Measurements from ENCODE around the gene MRPS27.

The MRPS27 gene

GRCh38 chr5:72170101-72170500 lies 149.9 kb downstream of the MRPS27 start:
- Histone ChIP-seq H3K36me3 (ENCODE audit: insufficient read depth, insufficient read length, low read length) (peaks cover 45% of the 10 kb centered on the region), H3K9ac (ENCODE audit: insufficient read length, low read depth) (no peak overlapping the region), H3K27me3 (ENCODE audit: insufficient read depth, insufficient read length) (no peaks in the 10 kb centered on the region), H3K9me3 (ENCODE audit: insufficient read depth, low read length) (no peaks in the 10 kb centered on the region), H3K4me3 (ENCODE audit: insufficient read length, low read depth) (no peak overlapping the region), H3K4me1 (ENCODE audit: insufficient read depth, insufficient read length) (no peaks in the 10 kb centered on the region)
- no peak for DNase-seq (ENCODE audit: low read depth, low spot score)
- TF ChIP-seq ZNF274 (IDR thresholded peaks at IDR 0.05; ENCODE audit: low read depth, low read length) (no peak), SUZ12 (IDR thresholded peaks at IDR 0.05; ENCODE audit: extremely low read depth, insufficient read depth, insufficient read length) (no peak), YY1 (IDR thresholded peaks at IDR 0.05; ENCODE audit: insufficient read depth, insufficient read length) (no peak)
